ENCODE data around the gene TRPC4AP. TPM values are rescaled to one million over a fixed set of nuclear protein-coding genes. Genes with fewer than 3 reads are reported as not detected.

TRPC4AP gene
- total and polyA plus RNA-seq, 2 of the 8 experiments (the other 6 are each of a cell fraction or from before 2014, with no cell fraction given), result 73.1 to 74.8 TPM

- TF ChIP-seq EGR1 (IDR thresholded peaks at IDR 0.05; ENCODE audit: borderline replicate concordance, low read depth, low read length) (no peak), GTF2F1 (IDR thresholded peaks at IDR 0.05; ENCODE audit: borderline replicate concordance, low read depth, low read length) (no peak), POU5F1 (IDR thresholded peaks at IDR 0.05; ENCODE audit: low read depth, low read length) (no peak)
Observed at GRCh38 chr20:34952671-34953070, 139.9 kb downstream of the TRPC4AP start (continued).

MicroRNA genes within 50 kb of the gene (microRNA counts, 767-probe panel; counts per million panel counts)
- microRNA hsa-miR-499a-3p (879 counts per million, percentile 95 among the panel's probes with 10 or more counts), microRNA hsa-miR-499a-5p (879 counts per million, percentile 95 among the panel's probes with 10 or more counts), microRNA hsa-miR-499b-3p (879 counts per million, percentile 95 among the panel's probes with 10 or more counts), microRNA hsa-miR-499b-5p (879 counts per million, percentile 95 among the panel's probes with 10 or more counts)

Small RNA genes lying within 50 kb of the gene (microRNA-seq; reads per million reads assigned to microRNA genes)
- gene MIR499A (ENCODE audit: borderline microRNAs expressed in 2 of 2, borderline number of aligned reads in 2 of 2, borderline replicate concordance in 1 of 2) (0 reads per million in 2 experiments), gene MIR499B (ENCODE audit: borderline microRNAs expressed in 2 of 2, borderline number of aligned reads in 2 of 2, borderline replicate concordance in 1 of 2) (0 reads per million in 2 experiments)

Small RNA genes lying within 50 kb of the gene (small RNA-seq; reads per million reads assigned to genes)
- gene MIR499A (ENCODE audit: insufficient read depth) (2.9 reads per million, percentile 36 among the genes with 10 or more reads in this experiment), gene RF00275 (ENCODE audit: insufficient read depth) (not detected), gene RNU6-407P (ENCODE audit: insufficient read depth) (not detected)

Other genes with a start within 250 kb of the TRPC4AP start
- gene GGT7, start 220.0 kb downstream of the TRPC4AP start, total RNA-seq (2021; fragmentation: NEBNext Ultra II Directional; extraction: Animal tissue kit (Norgen Biotek cat#: 25700)), result 24.1 and 25.5 TPM in 2 replicates
- 20.2 and 31.7 TPM in 2 replicates for gene GGT7, start 220.0 kb downstream of the TRPC4AP start, polyA plus RNA-seq (2011; rRNA removed)
- 17.7 and 19.9 TPM in 2 replicates for gene ACSS2, start 216.2 kb downstream of the TRPC4AP start, total RNA-seq (2021; fragmentation: NEBNext Ultra II Directional; extraction: Animal tissue kit (Norgen Biotek cat#: 25700))
- 23.1 and 24.2 TPM in 2 replicates for gene ACSS2, start 216.2 kb downstream of the TRPC4AP start, polyA plus RNA-seq (2011; rRNA removed)
- gene GSS, start 137.0 kb downstream of the TRPC4AP start, total RNA-seq (2021; fragmentation: NEBNext Ultra II Directional; extraction: Animal tissue kit (Norgen Biotek cat#: 25700)), result 29.4 and 34.6 TPM in 2 replicates
- 43.2 and 46.4 TPM in 2 replicates for gene GSS, start 137.0 kb downstream of the TRPC4AP start, polyA plus RNA-seq (2011; rRNA removed)
- 0.30 and 0.69 TPM in 2 replicates for gene MYH7B, start 136.9 kb downstream of the TRPC4AP start, total RNA-seq (2021; fragmentation: NEBNext Ultra II Directional; extraction: Animal tissue kit (Norgen Biotek cat#: 25700))
- 0.15 and 0.25 TPM in 2 replicates for gene MYH7B, start 136.9 kb downstream of the TRPC4AP start, polyA plus RNA-seq (2011; rRNA removed)
- 19.6 and 21.5 TPM in 2 replicates for gene EDEM2, start 54.5 kb upstream of the TRPC4AP start, total RNA-seq (2021; fragmentation: NEBNext Ultra II Directional; extraction: Animal tissue kit (Norgen Biotek cat#: 25700))
- 15.2 and 18.6 TPM in 2 replicates for gene EDEM2, start 54.5 kb upstream of the TRPC4AP start, polyA plus RNA-seq (2011; rRNA removed)
- 19.5 and 21.3 TPM in 2 replicates for gene PROCR, start 79.3 kb upstream of the TRPC4AP start, total RNA-seq (2021; fragmentation: NEBNext Ultra II Directional; extraction: Animal tissue kit (Norgen Biotek cat#: 25700))
- 42.9 and 54.4 TPM in 2 replicates for gene PROCR, start 79.3 kb upstream of the TRPC4AP start, polyA plus RNA-seq (2011; rRNA removed)
- 18.8 and 20.0 TPM in 2 replicates for gene MMP24, start 133.9 kb upstream of the TRPC4AP start, total RNA-seq (2021; fragmentation: NEBNext Ultra II Directional; extraction: Animal tissue kit (Norgen Biotek cat#: 25700))
- 21.4 and 27.2 TPM in 2 replicates for gene MMP24, start 133.9 kb upstream of the TRPC4AP start, polyA plus RNA-seq (2011; rRNA removed)
- 19.0 and 22.2 TPM in 2 replicates for gene MMP24OS, start 185.3 kb upstream of the TRPC4AP start, total RNA-seq (2021; fragmentation: NEBNext Ultra II Directional; extraction: Animal tissue kit (Norgen Biotek cat#: 25700))
- 21.3 and 44.4 TPM in 2 replicates for gene MMP24OS, start 185.3 kb upstream of the TRPC4AP start, polyA plus RNA-seq (2011; rRNA removed)
- gene EIF6, start 192.0 kb upstream of the TRPC4AP start, total RNA-seq (2021; fragmentation: NEBNext Ultra II Directional; extraction: Animal tissue kit (Norgen Biotek cat#: 25700)), result 183 and 184 TPM in 2 replicates
- gene EIF6, start 192.0 kb upstream of the TRPC4AP start, polyA plus RNA-seq (2011; rRNA removed), result 319 and 374 TPM in 2 replicates
- gene FAM83C, start 199.6 kb upstream of the TRPC4AP start, total RNA-seq (2021; fragmentation: NEBNext Ultra II Directional; extraction: Animal tissue kit (Norgen Biotek cat#: 25700)), result not detected in 2 replicates
- not detected in 2 replicates for gene FAM83C, start 199.6 kb upstream of the TRPC4AP start, polyA plus RNA-seq (2011; rRNA removed)

All from H1 (cell line).